Keratinocyte (primary cell): Measurements from ENCODE around the gene HSDL1. TPM values are rescaled to one million over a fixed set of nuclear protein-coding genes. Genes with fewer than 3 reads are reported as not detected.

Experiments
- DNase-seq: peaks from one replicate; pipeline ENCODE4 v3.0.0-alpha.2; 2011; ENCODE audit warnings: low read depth, missing footprints, low spot score
- FAIRE-seq: peaks from 2 replicates; lab custom pipeline; 2011; peaks lifted over from hg19 to GRCh38; lab: Jason Lieb, UNC
- H2AFZ ChIP-seq: 2 replicates; pipeline ENCODE4 v1.6.0; 2012; ENCODE audit warnings: low read length, control low read depth, inconsistent platforms; ENCODE audit not compliant: control insufficient read depth
- H3K27ac ChIP-seq: 2 replicates; pipeline ENCODE4 v1.5.1; 2011; ENCODE audit warnings: low read length; ENCODE audit not compliant: control insufficient read depth, insufficient read depth
- H3K27me3 ChIP-seq: 3 replicates; pipeline ENCODE4 v1.6.0; 2011; ENCODE audit warnings: low read length; ENCODE audit not compliant: control insufficient read depth, insufficient read depth; ENCODE audit errors: extremely low read depth
- H3K36me3 ChIP-seq, 2 experiments: 2 replicates in 1 of 2; 3 replicates in 1 of 2; pipeline ENCODE4 v1.5.1; 2011; ENCODE audit warnings: low read length in 2 of 2, mild to moderate bottlenecking in 1 of 2; ENCODE audit not compliant: control insufficient read depth in 2 of 2, insufficient read depth in 2 of 2; ENCODE audit errors: extremely low read depth in 1 of 2
- H3K4me1 ChIP-seq: 3 replicates; pipeline ENCODE4 v1.5.1; 2011; ENCODE audit warnings: low read length; ENCODE audit not compliant: control insufficient read depth, insufficient read depth; ENCODE audit errors: extremely low read depth
- H3K4me2 ChIP-seq: 3 replicates; pipeline ENCODE4 v1.6.0; 2011; ENCODE audit warnings: low read depth, low read length; ENCODE audit not compliant: control insufficient read depth, insufficient read depth; ENCODE audit errors: extremely low read depth
- H3K4me3 ChIP-seq, 3 experiments: fragments of 200-600 bp in 1 of 3; sonication (generic) in 1 of 3; 2 replicates in 2 of 3; 3 replicates in 1 of 3; pipeline ENCODE4 v1.5.1; 2011 to 2016; ENCODE audit warnings: low read length in 3 of 3, mild to moderate bottlenecking in 3 of 3, control low read depth in 2 of 3, inconsistent platforms in 1 of 3, low read depth in 1 of 3, mixed read lengths in 1 of 3, mixed run types in 1 of 3, moderate library complexity in 1 of 3; ENCODE audit not compliant: control insufficient read depth in 2 of 3, insufficient read depth in 2 of 3; ENCODE audit errors: extremely low read depth in 1 of 3
- H3K79me2 ChIP-seq: 2 replicates; pipeline ENCODE4 v1.6.0; 2012; ENCODE audit warnings: low read length; ENCODE audit not compliant: control insufficient read depth, insufficient read depth
- H3K9ac ChIP-seq: 3 replicates; pipeline ENCODE4 v1.6.0; 2011; ENCODE audit warnings: low read length; ENCODE audit not compliant: control insufficient read depth, insufficient read depth; ENCODE audit errors: extremely low read depth
- H3K9me1 ChIP-seq: 3 replicates; pipeline ENCODE4 v1.6.0; 2011; ENCODE audit warnings: low read length; ENCODE audit not compliant: control insufficient read depth, insufficient read depth; ENCODE audit errors: extremely low read depth
- H3K9me3 ChIP-seq: 2 replicates; pipeline ENCODE4 v1.5.1; 2012; ENCODE audit warnings: low read depth, low read length; ENCODE audit not compliant: control insufficient read depth
- H4K20me1 ChIP-seq: 3 replicates; pipeline ENCODE4 v1.6.0; 2011; ENCODE audit warnings: low read length; ENCODE audit not compliant: control insufficient read depth, insufficient read depth; ENCODE audit errors: extremely low read depth
- CTCF ChIP-seq, 3 experiments: IDR thresholded peaks in 1 of 3; conservative IDR thresholded peaks in 1 of 3; optimal IDR thresholded peaks in 1 of 3; 2 replicates in 2 of 3; 3 replicates in 1 of 3; pipeline versions ENCODE3 to v1.5.1; 2011; ENCODE audit warnings: low read length in 3 of 3, mild to moderate bottlenecking in 3 of 3, moderate library complexity in 2 of 3, control low read depth in 1 of 3, inconsistent platforms in 1 of 3; ENCODE audit not compliant: insufficient read depth in 2 of 3; ENCODE audit errors: extremely low read depth in 1 of 3
- EZH2 ChIP-seq: IDR thresholded peaks from one replicate; pipeline ENCODE4 v1.6.1; 2012; ENCODE audit warnings: inconsistent platforms, mild to moderate bottlenecking, low read length, moderate library complexity
- dilution Hi-C: fragments of 300-500 bp; cut with MboI; formaldehyde crosslinking; loops from one replicate; pipeline ENCODE4 v1.7.0; 2020; ENCODE audit warnings: low sequenced_read_pairs; ENCODE audit not compliant: extremely low pct_ligation_motif_present
- polyA plus RNA-seq, 5 experiments: library from polyadenylated mRNA; depleted of rRNA in 3 of 5; stranded (reverse) in 3 of 5; stranded (forward) in 1 of 5; unstranded in 1 of 5; fragments of >200 nt; gene quantifications; 1 replicate in 1 of 5; 2 replicates in 3 of 5; 3 replicates in 1 of 5; pipeline versions ENCODE4 v1.2.1 to v1.2.3, GENCODE V29; 2011 to 2012; ENCODE audit warnings: missing spikeins in 2 of 5, low read depth in 1 of 5, low replicate concordance in 1 of 5

The HSDL1 gene
- polyA plus RNA-seq, 1 donor (not counting 4 experiments of a cell fraction or from before 2014, with no cell fraction given) = 18.1 TPM

GRCh38 chr16:84098939-84099338, 46.0 kb downstream of the HSDL1 start:
- Histone ChIP-seq H3K9me3 (no peaks in the 10 kb centered on the region), H3K9me1 (no peaks in the 10 kb centered on the region), H4K20me1 (peaks cover 2% of the 10 kb centered on the region), H3K9ac (no peak overlapping the region), H3K79me2 (peaks cover 20% of the 10 kb centered on the region), H2AFZ (no peak overlapping the region), H3K4me3 (no peak overlapping the region), H3K4me1 (peaks cover 15% of the 10 kb centered on the region), H3K27me3 (no peaks in the 10 kb centered on the region), H3K36me3 (peaks cover 5 to 11% of the 10 kb centered on the region in 2 experiments), H3K4me2 (no peak overlapping the region), H3K27ac (no peak overlapping the region)
- no peak for DNase-seq
- no peak for TF ChIP-seq CTCF (optimal IDR thresholded peaks at IDR 0.05 in 1 of 3, IDR thresholded peaks at IDR 0.05 in 1 of 3, conservative IDR thresholded peaks at IDR 0.05 in 1 of 3; ENCODE audit: extremely low read depth in 1 of 3, insufficient read depth in 2 of 3, low read length in 3 of 3)
- TF ChIP-seq EZH2 = no peak
- peak; percentile 29 for FAIRE-seq
- dilution Hi-C loops = no loop called here

- DNase-seq = no peak
- Histone ChIP-seq H4K20me1 (no peaks in the 10 kb centered on the region), H2AFZ (no peak overlapping the region), H3K9me1 (no peaks in the 10 kb centered on the region), H3K36me3 (peaks cover 15 to 24% of the 10 kb centered on the region in 2 experiments), H3K9me3 (no peaks in the 10 kb centered on the region), H3K9ac (no peak overlapping the region), H3K27ac (no peak overlapping the region), H3K27me3 (no peaks in the 10 kb centered on the region), H3K4me2 (no peak overlapping the region), H3K4me1 (peaks cover 8% of the 10 kb centered on the region), H3K79me2 (peaks cover 3% of the 10 kb centered on the region), H3K4me3 (no peak overlapping the region)
- FAIRE-seq = no peak
- dilution Hi-C loops = no loop called here
- TF ChIP-seq EZH2 (no peak), CTCF (optimal IDR thresholded peaks at IDR 0.05 in 1 of 3, IDR thresholded peaks at IDR 0.05 in 1 of 3, conservative IDR thresholded peaks at IDR 0.05 in 1 of 3; ENCODE audit: extremely low read depth in 1 of 3, insufficient read depth in 2 of 3, low read length in 3 of 3) (no peak)
These were observed 48.5 kb downstream of the HSDL1 start for GRCh38 chr16:84096447-84097005.
